NOMO-1 (cell line): ENCODE results near the gene CACNA2D1.

Source experiments
- DNase-seq, 2 experiments: peaks; one replicate each; lab custom pipeline; 2025; ENCODE audit not compliant: unreplicated experiment in 2 of 2; lab: John Stamatoyannopoulos, UW

CACNA2D1 gene

DNA sequence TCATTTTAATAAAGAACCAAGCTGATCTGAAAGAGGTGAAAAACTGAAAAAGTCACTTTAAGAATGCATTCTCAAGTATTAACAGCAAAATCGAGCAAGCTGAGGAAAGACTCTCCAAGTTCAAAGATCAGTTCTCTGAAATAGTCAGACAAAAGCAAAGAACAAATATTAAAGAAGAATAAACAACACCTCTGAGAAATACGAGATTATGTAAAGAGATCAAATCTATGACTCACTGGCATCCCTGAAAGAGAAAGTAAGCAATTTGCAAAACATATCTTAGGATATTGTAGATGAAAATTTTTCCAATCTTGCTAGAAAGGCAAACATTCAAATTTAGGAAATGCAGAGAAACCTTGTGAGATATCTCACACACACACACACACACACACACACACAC is 535.4 kb downstream of the CACNA2D1 start:
- no peak for DNase-seq

DNA sequence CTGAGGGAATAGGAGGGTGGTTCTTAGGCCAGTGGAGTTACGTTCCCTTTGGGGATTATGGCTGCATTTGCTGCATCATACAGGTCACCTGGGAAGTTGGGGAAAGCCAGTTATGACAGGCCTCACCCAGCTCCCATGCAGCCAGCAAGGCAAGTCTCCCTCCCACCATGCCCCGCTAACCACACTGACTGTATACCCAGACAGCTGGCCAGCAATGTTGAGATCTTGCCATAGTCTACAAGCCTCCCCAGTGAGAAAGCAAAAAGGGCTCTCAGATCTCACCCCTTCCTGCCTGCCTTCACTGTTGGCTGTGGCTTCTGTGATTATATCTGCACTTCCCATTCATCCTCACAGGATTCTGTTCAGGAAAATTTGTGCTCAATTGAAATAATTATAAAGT is 540.5 kb downstream of the CACNA2D1 start:
- DNase-seq: no peak

GRCh38 chr7:81902536-81902935 is 541.0 kb downstream of the CACNA2D1 start:
- DNase-seq: no peak
